ENCODE measurements around the gene OIT3. TPM values are rescaled to one million over a fixed set of nuclear protein-coding genes. Genes with fewer than 3 reads are reported as not detected.
"Not testable (repeated sequence)": the region's sequence is repeated elsewhere in the genome, so short reads cannot be mapped to it uniquely, and the experiment has no call there.

OIT3 gene
- total RNA-seq, 2 experiments from 2014 or later = not detected

GRCh38 chr10:72913287-72913686 lies 19.7 kb downstream of the OIT3 start:
- no peak overlapping the region for H3K27ac Mint-ChIP-seq
- POLR2A ChIA-PET = interaction anchor here (0.6 kb wide), 1 partner anchor 181 kb away, joined by 3 read pairs; no protein-coding TSS in a partner anchor
- H3K36me3 Mint-ChIP-seq (ENCODE audit: low read depth) = no peaks in the 10 kb centered on the region
- DNase-seq (no peak), ATAC-seq (no peak)
- no peaks in the 10 kb centered on the region for H3K9me3 Mint-ChIP-seq
- no peaks in the 10 kb centered on the region for H3K27me3 Mint-ChIP-seq
- TF ChIP-seq CTCF (IDR thresholded peaks at IDR 0.05) = no peak
- H3K4me1 Mint-ChIP-seq (ENCODE audit: low read depth) = no peaks in the 10 kb centered on the region
- H3K4me3 Mint-ChIP-seq = no peak overlapping the region
- CTCF ChIA-PET = no interaction called here
- intact Hi-C loops (cut with micrococcal nuclease) = no loop called here

DNA sequence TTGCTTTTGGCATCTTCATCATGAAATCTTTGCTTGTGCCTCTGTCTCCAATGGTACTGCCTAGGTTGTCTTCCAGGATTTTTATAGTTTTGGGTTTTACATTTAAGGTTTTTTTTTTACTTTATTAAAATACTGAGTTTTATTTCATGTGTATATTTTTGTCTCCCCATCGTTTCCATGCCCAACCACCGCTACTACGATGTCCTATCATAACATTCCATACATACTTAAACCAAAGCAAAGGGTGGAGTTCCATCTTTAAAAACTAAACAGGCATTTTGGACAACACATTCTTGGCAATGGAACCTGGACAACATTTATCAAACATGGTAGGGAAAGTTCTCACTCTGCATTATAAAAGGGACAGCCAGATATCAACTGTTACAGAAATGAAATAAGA lies 23.7 kb downstream of the OIT3 start:
- H3K36me3 Mint-ChIP-seq (ENCODE audit: low read depth); H3K4me3 Mint-ChIP-seq; POLR2A ChIA-PET; H3K27me3 Mint-ChIP-seq; ATAC-seq; H3K27ac Mint-ChIP-seq; intact Hi-C loops (cut with micrococcal nuclease); DNase-seq; H3K4me1 Mint-ChIP-seq (ENCODE audit: low read depth): not testable (repeated sequence)
- CTCF ChIA-PET = interaction anchor here (0.6 kb wide), 1 partner anchor 23 kb away, joined by 4 read pairs; no protein-coding TSS in a partner anchor
- peaks cover 12% of the 10 kb centered on the region for H3K9me3 Mint-ChIP-seq

- Mint-ChIP-seq H3K9me3 (peaks cover 15% of the 10 kb centered on the region), H3K27me3 (peaks cover 11% of the 10 kb centered on the region)
- intact Hi-C loops (cut with micrococcal nuclease); H3K4me1 Mint-ChIP-seq (ENCODE audit: low read depth); CTCF ChIA-PET; H3K27ac Mint-ChIP-seq; ATAC-seq; H3K36me3 Mint-ChIP-seq (ENCODE audit: low read depth); H3K4me3 Mint-ChIP-seq; DNase-seq; POLR2A ChIA-PET: not testable (repeated sequence)
These were observed 24.3 kb downstream of the OIT3 start for GRCh38 chr10:72917803-72918332.

DNA sequence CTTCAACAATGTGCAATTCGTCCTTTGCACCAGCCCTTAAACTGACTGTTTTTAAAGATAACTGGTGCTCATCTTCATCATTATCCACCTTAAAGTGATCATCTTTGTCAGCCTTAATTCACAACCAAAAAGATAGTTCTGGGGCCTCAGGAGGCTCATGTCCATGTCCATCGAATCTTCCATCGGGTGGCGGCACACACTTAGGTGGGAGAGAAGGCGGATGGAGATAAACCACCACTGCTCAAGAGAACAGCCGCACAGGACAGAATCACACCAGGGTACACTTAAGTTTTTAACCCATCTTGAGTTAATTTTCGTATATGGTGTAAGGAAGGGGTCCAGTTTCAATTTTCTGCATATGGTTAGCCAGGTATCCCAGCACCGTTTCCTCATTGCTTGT lies 24.8 kb downstream of the OIT3 start:
- no peak for DNase-seq

DNA sequence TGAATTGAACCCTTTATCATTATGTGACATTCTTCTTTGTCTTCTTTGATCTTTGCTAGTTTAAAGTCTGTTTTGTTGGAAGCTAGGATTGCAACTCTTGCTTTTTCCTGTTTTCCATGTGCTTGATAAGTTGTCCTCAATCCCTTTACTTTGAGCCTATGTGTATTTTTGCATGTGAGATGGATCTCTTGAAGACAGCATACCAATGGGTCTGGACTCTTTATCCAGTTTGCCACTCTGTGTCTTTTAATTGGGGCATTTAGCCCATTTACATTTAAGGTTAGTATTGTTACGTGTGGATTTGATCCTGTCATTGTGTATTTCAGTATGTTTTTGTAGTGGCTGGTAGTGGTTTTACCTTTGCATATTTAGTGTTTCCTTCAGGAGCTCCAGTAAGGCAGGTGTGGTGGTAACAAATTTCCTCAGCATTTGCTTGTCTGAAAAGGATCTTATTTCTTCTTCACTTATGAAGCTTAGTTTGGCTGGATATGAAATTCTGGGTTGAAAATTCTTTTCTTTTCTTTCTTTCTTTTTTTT lies 27.7 kb downstream of the OIT3 start:
- intact Hi-C loops (cut with micrococcal nuclease); DNase-seq; ATAC-seq; CTCF ChIA-PET; H3K4me1 Mint-ChIP-seq (ENCODE audit: low read depth); H3K4me3 Mint-ChIP-seq; POLR2A ChIA-PET; H3K36me3 Mint-ChIP-seq (ENCODE audit: low read depth); H3K27ac Mint-ChIP-seq: not testable (repeated sequence)
- Mint-ChIP-seq H3K9me3 (peaks cover 15% of the 10 kb centered on the region), H3K27me3 (peaks cover 11% of the 10 kb centered on the region)

More for the DNA sequence above, 24.8 kb downstream of the OIT3 start:
- Mint-ChIP-seq H3K27ac (no peak overlapping the region), H3K4me3 (no peak overlapping the region), H3K36me3 (ENCODE audit: low read depth) (peaks cover 9% of the 10 kb centered on the region), H3K27me3 (peaks cover 11% of the 10 kb centered on the region), H3K4me1 (ENCODE audit: low read depth) (no peaks in the 10 kb centered on the region), H3K9me3 (peaks cover 15% of the 10 kb centered on the region)
- intact Hi-C loops (cut with micrococcal nuclease) = no loop called here
- no peak for ATAC-seq
- CTCF ChIA-PET = no interaction called here
- POLR2A ChIA-PET = no interaction called here
- TF ChIP-seq CTCF (IDR thresholded peaks at IDR 0.05) = no peak

- DNase-seq = no peak
- TF ChIP-seq CTCF (IDR thresholded peaks at IDR 0.05) = no peak
- Mint-ChIP-seq H3K4me3 (no peak overlapping the region), H3K27me3 (peaks cover 11% of the 10 kb centered on the region), H3K4me1 (ENCODE audit: low read depth) (no peaks in the 10 kb centered on the region), H3K36me3 (ENCODE audit: low read depth) (peaks cover 9% of the 10 kb centered on the region), H3K27ac (no peak overlapping the region), H3K9me3 (peaks cover 15% of the 10 kb centered on the region)
- no peak for ATAC-seq
- ChIA-PET CTCF (no interaction called here), POLR2A (no interaction called here)
- intact Hi-C loops (cut with micrococcal nuclease) = no loop called here
These were observed 30.8 kb downstream of the OIT3 start for GRCh38 chr10:72924351-72924750.
